Stimulated activated CD4-positive, alpha-beta T cell treated with anti-CD3 and anti-CD28 coated beads, TNF-alpha, amount 100 ng/mL, for 48 hours (primary cell): ENCODE results near the gene RIPK3.
"Not testable (repeated sequence)": the region's sequence is repeated elsewhere in the genome, so short reads cannot be mapped to it uniquely, and the experiment has no call there.

ENCODE experiments used
- DNase-seq, 3 donors: peaks; one replicate each; pipeline ENCODE4 v3.0.0-alpha.2; 2020; ENCODE audit warnings: low read depth in 3 of 3

RIPK3 gene

DNA sequence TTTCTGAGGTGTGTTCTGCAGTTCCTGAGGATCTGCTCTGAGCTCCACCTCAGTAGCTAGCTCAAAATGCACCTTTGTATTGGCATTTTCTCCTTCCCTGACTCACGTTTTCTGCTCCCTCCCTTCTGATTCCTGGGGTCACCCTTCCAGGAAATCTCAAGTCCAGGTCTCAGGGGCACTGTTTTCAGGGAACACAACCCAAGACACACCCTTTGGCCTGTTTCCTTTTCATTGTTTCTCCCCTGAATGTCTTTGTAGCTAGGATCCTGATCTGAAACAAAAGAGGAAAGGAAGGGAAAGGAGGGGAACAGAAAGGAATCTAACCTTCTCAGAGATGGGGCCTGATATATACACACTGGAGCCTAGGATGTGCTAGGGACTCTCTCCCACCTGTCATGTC, 7.3 kb upstream of the RIPK3 start:
- DNase-seq, result no peak

DNA sequence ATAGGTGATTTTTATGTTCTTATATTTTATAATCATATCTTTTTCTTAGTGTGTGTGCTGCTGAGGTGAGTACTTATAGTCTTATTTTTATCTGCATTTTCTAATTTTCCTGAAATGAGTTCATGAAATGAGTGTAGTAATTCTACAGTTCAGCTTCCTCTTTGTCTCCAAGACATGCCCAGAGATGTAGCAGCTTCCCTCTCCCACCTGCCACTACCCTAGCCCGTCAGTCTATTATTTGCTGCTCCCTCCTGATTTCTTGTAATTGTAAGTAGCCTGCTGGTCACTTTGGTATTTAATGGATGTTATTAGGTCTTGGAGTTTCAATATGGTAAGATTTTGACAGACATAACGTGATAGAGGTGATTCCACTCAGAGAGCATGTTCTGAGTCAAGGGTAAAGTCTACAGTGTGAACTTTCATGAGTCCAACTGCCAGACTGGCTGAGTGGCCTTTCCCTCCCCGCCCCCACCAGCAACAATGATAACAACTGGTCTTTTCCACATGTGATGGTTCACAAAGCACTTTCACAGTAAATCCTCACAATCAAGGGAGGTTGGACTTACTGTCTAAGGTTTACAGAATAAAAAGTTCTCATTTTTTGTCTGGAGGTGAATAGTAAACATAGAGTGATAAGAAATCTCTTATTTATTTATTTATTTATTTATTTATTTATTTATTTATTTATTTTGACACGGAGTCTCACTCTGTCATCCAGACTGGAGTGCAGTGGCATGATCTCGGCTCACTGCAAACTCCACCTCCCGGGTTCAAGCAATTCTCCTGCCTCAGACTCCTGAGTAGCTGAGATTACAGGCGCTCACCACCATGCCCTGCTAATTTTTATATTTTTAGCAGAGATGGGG, 4.2 kb upstream of the RIPK3 start:
- no peak for DNase-seq

DNA sequence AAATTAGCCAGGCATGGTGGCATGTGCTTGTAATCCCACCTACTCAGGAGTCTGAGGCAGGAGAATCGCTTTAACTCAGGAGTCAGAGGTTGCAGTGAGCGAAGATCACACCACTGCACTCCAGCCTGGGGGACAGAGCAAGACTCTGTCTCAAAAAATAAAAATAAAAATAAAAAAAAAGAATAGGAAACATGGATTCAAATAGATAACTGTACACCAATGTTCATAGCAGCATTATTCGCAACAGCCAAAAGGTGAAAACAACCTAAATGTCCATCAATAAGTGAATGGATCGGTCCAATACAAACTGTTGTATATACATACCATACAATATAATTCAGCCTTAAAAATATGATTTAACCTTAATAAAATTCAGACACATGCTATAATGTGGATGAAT, 3.1 kb upstream of the RIPK3 start:
- no peak for DNase-seq

DNA sequence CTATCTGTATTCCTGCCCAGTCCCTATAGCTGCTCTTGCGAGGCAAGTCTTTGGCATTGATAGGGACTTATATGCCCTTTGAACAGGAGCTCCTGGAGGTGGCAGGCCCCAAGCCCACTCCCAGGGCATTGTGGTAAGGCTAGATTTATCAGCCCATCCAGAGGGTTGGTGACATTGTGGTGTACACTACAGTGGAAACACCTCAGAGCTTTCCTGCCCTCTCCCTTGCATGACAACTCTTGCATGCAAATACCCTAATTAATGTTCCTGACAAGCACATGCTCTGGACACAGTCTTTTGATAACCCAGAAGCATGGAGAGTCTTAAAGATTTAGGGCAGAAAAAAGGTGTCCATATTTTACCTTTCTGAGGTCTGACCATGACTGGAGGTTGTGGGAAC, 815 bp upstream of the RIPK3 start:
- DNase-seq, result no peak

DNA sequence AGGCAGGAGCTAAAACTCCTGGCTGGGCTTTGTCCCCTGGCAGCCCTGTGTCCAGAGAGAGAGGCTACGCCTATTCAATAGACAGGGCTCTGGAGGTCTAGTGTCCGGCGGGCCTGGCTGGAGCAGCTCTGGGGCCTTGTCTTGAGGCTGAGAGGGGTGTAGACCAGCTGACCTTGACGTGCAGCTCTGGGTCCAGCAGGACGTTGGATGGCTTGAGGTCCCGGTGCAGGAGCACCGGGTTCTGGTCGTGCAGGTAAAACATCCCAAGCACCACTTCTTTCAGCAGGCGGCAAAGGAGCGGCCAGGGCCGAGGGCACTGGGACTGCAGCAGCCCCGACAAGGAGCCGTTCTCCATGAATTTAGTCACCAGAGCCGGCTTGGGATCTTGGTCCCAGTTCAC, 948 bp downstream of the RIPK3 start:
- DNase-seq, result no peak

DNA sequence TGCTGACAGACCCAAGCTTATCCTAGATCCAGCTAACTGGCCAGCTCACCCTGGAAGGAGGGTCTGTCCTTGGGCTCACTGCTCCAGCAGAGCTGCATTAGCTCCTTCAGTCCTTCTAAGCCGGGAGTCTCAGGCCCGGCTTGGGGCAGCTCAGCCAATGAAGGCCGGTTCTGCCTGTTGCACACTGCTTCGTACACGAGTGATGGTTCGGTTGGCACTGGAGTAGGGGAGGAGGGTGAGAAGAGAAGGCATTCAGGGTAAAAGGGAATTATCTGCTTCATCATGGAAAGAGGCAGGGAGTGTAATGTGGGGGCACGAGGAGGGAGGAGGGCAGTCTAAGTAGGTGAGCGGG, 2.0 kb downstream of the RIPK3 start:
- DNase-seq, result no peak

DNA sequence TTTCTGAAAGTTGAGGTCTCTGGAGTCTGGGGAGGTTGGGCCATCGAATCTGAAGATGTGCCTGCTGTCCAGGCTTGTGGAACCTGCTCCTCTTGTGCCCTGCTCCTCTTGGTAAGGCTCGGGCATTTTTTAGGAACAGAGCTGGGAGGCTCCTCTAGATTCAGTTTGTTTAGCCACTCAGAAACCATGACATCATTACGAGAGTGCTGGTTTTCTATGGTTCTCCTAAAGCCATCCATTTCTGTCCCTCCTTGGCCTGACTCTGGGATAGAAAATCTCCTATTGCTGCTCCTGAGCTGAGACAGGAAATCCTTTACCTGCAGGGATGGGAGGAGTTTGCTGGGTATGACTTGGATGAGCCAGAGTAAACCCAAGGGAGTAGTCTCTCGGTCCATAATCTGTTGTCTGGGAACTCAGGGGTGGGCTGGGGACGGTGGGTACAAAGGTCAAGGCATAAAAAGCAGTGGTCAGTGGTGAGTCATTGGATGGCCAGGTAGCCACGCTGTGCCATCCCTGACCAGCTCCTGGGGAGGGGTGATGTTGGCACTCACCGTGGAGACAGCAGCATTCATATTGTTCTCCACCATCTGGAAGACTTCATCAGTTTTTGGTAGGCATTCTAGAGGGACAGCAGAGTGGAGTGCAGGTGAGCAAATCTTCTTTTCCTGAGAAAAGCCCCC, 2.5 kb downstream of the RIPK3 start:
- DNase-seq, result no peak

DNA sequence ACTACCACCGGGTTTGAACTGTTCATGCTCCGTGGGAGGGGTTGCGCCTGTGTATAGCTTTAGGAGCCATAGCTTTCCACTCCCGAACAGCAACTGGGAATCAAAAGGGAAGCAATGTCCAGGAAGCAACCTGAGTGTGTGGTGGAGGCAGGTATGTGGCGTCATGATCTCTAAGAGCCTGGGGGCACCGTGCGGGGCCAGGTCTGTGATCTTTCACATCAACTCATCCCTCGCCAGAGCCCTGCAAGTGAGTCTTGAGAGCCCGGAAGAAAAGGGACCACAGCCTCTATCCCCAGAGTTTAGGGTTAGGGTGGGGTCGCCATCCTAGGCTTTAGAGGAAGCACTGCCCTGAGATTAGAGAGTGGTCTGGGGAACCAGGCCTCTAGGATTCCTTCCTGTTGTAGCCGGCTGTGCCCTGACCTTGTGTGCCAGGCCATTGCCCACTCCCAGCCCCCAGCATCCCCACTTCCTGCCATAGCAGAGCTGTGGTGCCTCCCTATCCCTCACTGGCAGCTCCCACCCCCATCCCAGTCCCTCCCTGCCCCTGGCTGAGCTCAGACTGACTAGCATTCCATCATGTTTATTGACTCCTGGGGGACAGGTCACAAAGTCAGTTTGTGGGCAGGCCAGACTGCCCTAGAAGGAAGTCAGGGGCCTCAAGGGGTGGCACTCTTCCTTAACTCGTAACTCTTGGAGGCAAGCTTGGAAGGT, 4.2 kb downstream of the RIPK3 start:
- DNase-seq, result no peak

DNA sequence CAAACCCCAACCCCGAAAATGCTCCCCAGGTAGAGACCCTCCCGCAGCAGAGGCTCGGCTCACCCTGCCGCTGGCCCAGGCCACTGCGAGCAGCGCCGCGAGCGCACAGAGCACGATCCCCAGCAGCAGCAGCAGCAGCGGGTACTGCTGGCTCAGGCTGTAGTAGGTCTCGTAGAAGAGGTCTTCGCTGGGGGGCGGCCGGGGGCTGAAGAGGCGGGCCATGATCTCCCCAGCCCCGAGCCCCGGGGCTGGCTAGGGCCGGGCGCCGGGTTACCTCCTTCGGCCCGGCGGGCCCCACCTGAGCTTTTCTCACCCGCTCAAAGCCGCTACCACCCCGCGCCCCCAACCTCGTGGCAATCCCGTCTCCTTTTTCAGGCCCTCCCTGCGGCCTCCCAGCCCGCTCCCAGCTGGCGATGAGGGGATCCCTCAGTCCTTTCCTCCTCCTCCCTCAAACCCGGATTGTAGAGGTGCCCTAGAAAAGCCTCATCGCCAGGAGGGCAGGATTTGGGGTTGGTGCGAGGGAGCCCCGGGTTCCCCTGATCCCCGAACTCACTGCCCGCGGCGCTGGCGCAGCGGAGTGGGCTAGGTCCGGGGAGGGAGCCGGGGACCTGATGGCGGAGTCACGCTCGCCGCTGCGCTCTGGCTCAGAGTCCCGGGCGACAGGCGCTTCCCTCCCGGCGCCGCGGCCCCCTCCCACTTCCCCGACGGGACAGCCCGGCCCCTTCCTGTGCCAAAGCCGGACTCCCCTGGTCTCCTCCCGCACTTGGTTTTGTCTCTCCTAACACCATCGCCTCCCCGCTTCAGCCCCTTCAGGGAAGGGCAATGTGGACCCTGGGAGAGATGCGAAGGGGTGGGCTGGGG, 5.1 kb downstream of the RIPK3 start, which contains the start of gene ADCY4:
TSS of gene ADCY4 (minus strand) at position 641 of the 861 bp plus-strand sequence. CDS start at position 222, 419 bp downstream.
- no peak for DNase-seq

DNA sequence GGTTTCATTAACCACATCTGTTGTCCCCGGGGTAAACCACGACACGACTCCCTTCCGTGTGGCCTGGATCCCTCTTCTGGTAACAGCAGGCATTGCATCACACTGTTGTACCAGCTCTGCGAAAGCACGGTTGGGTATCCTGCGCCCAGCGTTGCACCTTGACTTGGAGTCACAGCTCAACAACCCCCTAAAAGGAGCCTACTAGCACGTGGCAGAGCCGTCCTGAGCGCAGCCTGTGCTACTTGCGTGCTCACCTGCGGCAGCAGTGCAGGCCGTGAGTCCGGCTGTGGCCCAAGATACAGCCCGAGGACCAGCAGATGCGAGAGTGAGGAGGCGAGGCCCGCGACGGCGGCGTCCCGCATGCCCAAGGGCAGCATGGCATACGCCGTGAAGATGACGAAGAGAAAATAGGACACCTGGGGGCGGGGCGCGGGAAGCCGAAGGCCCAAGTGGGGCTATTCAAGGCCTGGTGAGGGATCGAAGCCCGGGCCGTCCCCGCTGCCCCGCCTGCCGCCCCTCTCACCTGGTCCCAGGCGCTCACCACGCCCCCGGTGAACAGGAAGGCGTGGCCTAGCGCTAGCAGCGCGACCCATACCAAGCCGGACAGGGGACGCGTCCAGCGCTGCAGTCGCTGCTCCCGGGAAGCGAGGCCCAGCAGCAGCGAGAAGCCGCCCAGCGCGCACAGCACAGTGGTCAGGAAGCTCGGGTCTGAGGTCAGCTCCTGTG, 7.4 kb downstream of the RIPK3 start:
- peak; percentile 66 to 77 (median 76) for DNase-seq

DNA sequence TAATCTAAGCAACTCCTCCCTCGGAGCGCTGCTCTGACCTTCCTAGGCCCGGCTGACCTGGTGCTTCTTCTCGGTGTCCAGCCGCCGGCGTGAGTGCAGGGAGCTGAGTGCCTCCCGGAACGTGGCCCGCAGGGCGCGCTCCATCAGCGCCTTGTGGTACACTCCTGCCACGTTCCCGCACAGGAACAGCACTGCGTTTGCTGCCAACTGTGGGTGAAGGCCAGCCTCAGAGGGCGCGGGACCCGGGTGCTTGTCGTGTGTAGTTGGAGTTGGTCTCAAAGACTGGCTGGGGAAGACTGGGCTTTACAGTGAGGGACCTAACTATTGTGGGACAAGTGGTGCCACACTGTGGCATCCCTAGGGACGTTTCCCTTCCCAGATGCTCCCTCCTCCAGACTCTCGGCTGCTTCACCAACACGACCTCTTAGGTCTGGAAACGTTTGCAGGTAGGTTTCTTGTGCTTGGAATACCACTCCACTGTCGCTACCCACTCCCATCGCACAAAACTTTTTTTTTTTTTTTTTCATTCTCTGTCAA, 8.0 kb downstream of the RIPK3 start:
- DNase-seq, result no peak

DNA sequence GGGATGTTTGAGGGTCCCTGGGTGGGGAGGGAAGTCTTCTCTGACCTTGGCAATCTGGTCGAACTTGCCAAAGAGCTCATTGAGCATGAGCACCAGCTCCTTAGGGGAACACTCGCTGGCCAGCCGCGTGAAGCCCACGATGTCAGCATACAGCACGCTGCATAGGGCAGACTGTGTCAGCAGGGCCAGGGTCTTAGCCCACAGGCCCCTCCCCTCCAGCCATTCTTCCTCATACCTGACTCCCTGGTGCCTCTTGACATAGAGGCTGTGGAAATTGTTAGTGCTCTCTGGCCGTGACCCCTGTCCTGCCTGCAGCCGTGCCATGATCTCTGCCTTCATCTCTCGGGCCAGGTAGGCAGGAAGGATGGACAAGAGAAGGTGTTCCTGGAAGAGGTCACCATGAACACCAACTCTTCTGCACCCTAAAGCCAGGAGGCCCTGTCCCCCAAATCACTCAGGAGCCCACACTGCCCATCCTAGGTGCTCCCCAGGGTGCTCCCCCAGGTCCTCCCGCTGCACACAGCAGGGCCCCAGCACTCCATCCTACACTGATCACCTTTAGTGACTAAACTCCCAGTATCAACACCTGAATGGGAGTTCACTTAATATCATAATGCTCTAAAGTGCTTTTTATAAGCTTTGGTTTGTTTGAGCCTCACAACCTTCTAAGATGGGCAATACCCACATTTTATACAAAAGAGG, 8.7 kb downstream of the RIPK3 start:
- DNase-seq, result no peak

DNA sequence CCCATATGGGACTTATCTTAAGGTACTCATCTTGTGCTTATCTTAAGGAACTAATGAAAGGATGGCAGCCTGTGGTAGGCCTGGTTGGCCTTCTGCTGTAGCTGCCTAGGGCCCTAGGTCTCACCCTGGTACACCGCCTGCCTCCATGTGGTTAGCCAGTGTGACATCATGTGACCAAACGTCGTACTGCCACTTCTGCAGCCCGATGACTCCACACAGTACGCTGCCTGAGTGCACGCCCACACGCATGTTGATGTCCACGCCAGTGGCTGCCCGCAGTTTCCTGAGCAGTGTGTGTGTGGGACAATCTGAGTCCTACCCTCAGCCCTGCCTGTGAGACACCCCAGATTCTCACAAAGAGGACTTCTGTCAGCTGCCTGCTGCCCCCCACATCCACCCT, 10.1 kb downstream of the RIPK3 start:
- peak in 1 of 3 donors; percentile 22 for DNase-seq

DNA sequence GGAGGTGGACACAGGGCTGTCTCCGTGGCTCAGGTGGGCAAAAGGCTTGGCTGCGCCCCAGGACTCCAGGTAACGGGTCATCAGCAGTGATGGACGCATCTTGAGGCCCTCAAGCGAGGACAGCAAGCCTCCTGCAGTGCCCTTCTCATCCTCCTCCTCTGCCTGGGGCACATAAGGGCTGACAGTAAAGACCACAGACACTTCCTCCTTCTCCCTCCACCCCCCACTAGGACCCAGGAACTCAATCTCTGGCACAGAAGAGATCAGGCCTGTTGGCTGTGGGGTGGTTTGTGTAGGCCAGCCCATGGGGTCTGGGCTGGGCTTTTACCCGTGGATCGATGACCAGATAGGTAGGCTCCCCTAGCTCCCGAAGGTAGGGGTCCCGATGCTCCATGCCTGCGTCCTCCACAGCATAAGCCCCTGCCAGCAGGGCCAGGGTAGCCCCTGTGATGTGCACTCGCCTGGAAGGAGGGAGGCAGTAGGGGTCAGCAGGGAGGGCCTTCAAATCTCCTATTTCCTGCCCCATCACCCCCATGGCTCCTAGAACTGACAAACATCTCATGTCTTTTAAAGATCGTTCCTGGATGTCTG, 10.6 kb downstream of the RIPK3 start:
- DNase-seq, result no peak

DNA sequence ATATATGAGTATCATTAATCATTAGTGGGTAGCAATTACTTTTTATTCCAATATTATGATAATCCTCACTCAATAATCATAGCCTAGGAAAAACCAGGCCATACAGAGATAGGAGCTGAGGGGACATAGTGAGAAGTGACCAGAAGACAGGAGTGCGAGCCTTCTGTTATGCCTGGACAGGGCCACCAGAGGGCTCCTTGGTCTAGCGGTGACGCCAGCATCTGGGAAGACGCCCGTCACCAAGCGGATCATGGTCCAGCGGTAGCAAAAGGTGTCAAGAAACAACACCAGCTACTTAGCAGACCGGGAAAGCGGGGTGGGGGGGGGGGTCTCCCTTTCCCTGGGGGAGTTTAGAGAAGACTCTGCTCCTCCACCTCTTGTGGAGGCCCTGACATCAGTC, 11.9 kb downstream of the RIPK3 start:
- DNase-seq, result not testable (repeated sequence)

DNA sequence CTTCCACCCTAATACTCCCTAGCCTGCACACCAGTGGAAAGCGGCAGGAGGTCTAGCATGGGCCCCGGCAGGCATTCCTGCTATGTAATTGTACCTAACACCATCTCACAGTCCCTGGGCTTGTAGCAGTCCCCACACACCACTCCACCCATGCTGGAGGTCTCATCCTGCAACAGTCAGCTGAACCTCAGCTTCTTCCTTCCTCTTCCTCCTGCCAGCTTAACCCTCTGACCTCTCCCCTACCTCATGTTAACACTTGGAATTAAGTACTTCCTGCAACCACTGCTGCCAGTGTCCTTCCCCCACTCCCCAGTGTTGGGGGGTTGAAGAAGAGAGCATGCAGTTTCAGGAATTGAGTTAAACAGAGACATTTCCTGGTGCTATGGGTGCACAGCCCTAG, 12.5 kb downstream of the RIPK3 start:
- no peak for DNase-seq

DNA sequence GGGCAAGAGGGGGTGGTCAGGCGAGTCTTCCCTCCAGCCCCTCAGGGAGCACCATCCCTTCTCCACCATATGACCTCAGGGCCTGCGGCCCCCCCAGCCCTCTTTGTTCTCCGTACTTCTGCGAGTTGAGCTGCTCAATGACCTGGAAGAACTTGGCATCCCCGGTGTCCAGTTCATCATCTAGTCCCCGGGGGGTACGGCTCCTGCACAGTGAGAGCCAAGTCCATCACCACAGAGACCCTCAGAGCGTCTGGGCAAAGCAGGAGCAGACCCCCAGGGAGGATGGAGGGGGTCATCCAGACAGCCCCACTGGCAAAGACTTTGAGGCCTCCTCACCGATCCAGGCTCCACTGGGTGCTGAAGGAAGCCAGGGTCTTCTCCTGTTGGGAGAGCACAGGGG, 13.8 kb downstream of the RIPK3 start:
- no peak for DNase-seq

DNA sequence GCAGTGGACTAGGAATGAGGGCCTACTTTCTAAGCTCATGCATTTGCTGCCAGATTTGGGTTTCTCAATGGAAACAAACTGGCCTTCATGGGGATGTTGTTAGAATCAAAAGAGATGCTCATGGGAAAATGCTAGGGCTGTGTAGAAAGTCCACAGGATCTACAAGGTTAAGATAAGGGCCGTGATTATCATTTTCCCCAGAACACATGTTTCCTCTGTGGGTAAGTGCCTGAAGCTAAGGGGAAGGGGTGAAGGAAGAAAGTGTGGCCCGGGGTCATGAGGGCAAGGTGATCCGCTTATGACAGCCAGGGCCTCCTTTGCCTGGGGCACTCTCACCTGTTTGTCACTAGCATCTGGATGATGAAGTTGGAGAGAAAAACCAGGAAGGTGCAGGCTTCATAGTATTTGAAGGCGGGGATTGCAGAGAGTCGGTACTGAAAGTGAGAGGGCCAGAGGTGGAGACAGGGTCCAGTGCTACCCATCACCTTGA, 14.7 kb downstream of the RIPK3 start:
- DNase-seq, result no peak

DNA sequence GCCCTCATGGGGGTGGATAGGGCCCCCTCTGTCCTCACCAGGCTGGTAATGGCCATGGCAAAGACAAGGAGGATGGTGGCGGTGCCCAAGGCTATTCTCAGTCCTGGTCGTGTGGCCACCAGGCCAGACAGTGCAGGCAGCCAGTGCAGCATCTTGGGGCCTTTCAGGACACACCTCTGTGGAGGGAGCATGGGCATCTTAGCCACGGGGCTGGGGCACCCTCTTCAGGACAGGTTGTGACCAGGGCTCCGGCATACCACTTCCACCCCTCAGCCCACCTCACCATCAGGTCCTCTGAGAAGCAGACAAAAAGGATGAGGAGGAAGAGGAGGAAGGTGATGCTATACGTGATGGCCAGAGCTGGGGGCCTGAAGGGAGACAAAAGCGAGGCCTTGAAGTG, 15.8 kb downstream of the RIPK3 start:
- no peak for DNase-seq

DNA sequence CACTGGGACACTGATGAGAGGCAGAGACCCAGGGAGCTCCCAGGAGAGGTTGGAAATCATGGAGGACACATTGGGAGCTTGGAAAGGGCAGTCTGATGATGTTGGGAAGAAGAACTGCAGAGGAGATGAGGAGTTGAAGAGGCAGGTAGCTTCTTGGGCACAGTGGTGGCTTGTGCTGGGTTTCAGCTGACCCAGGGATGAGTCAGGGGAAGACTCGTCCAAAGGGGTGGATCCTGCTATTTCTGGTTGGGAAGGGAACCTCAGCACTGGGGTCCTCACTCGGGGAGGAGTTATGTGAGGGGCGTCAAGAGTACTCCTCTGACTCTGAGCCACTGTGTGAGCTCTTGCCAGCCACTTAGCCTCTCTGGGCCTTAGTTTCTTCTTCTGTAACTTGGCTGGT, 16.4 kb downstream of the RIPK3 start:
- no peak for DNase-seq
